OCI-LY7 (cell line): ENCODE measurements around the gene CEP20.

ENCODE experiments used
- EZH2phosphoT487 ChIP-seq: fragments of 200-600 bp; sonication (generic); IDR thresholded peaks from 2 replicates; pipeline ENCODE4 v1.6.1; 2018; ENCODE audit warnings: low read depth, borderline replicate concordance, mild to moderate bottlenecking, mixed run types, antibody characterized with exemption, low read length, moderate library complexity, mixed read lengths
- TF ChIP-seq, protein P1 (sequence below): fragments of 200-600 bp; sonication (generic); conservative IDR thresholded peaks from 2 replicates; pipeline ENCODE4 v1.5.1; 2014; ENCODE audit warnings: mild to moderate bottlenecking, antibody characterized with exemption, low read length, moderate library complexity, mixed read lengths

DNA sequence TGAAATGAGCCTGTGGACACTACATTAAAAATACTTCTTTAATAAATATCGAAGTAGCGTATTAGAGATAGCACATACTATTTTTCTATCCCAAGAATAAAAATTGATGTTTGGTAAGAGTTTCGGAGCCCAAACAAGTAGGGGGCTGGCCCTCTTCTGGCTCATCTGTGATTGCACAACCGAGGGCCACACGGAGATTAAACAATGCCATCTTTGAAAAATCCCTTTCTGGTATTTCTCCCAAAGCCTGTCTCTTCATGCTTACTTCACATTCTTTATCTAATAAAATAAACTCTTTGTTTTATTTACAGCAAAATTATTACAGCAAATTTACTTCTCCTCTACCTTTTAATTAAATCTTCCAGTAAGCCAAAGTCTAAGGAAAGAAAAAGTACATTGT lies 22.0 kb downstream of the CEP20 start:
- TF ChIP-seq, protein P1, sequence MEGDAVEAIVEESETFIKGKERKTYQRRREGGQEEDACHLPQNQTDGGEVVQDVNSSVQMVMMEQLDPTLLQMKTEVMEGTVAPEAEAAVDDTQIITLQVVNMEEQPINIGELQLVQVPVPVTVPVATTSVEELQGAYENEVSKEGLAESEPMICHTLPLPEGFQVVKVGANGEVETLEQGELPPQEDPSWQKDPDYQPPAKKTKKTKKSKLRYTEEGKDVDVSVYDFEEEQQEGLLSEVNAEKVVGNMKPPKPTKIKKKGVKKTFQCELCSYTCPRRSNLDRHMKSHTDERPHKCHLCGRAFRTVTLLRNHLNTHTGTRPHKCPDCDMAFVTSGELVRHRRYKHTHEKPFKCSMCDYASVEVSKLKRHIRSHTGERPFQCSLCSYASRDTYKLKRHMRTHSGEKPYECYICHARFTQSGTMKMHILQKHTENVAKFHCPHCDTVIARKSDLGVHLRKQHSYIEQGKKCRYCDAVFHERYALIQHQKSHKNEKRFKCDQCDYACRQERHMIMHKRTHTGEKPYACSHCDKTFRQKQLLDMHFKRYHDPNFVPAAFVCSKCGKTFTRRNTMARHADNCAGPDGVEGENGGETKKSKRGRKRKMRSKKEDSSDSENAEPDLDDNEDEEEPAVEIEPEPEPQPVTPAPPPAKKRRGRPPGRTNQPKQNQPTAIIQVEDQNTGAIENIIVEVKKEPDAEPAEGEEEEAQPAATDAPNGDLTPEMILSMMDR, result no peak
- TF ChIP-seq EZH2phosphoT487, result no peak
